NCI-H510A treated with DMSO at 0.1 percent for 48 hours (cell line): ENCODE measurements around the gene ALDOA.
"Not testable (repeated sequence)": the region's sequence is repeated elsewhere in the genome, so short reads cannot be mapped to it uniquely, and the experiment has no call there.

ENCODE experiments used
- DNase-seq: peaks from one replicate; lab custom pipeline; 2025; lab: John Stamatoyannopoulos, UW

The ALDOA gene

DNA sequence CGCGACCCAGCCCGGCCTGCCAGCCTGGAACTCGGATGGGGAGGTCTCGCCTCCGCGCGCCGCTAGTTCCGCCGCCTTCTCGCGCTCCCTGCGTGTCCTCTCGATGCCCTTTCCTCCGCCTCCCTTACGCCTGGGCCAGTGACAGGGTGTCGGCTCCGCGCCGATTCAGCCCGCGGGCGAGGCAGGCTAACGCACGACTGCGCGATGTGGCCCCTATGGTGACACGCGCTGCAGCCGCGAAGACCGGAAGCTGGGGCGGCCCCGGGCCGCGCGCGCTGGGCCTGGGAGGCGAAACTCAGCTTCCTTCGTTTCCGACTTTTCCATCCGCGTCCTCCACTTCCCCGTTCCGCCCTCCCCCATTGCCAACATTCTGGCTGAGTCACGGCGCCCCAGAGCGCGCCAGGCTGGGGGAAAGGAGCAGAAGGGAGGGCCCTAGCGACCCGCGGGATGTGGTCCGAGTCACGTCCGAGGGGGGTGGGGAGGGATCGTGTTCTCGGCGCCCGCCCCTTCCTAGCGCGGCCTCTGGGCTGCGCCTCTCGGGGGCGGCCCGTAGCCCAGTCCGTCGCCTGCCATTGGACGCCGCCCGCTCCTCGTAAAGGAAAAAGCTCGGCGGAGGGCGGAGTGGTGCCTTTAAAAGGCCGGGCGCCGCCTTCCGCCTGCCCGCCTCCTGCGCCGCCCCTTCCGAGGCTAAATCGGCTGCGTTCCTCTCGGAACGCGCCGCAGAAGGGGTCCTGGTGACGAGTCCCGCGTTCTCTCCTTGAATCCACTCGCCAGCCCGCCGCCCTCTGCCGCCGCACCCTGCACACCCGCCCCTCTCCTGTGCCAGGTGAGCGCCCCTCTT, at the start of gene ALDOA:
Gene ALDOA, plus strand, starts transcription at position 659 of the 841 bp plus-strand sequence. CDS start 1,138 bp downstream, outside the sequence.
- peak; percentile 98 for DNase-seq

DNA sequence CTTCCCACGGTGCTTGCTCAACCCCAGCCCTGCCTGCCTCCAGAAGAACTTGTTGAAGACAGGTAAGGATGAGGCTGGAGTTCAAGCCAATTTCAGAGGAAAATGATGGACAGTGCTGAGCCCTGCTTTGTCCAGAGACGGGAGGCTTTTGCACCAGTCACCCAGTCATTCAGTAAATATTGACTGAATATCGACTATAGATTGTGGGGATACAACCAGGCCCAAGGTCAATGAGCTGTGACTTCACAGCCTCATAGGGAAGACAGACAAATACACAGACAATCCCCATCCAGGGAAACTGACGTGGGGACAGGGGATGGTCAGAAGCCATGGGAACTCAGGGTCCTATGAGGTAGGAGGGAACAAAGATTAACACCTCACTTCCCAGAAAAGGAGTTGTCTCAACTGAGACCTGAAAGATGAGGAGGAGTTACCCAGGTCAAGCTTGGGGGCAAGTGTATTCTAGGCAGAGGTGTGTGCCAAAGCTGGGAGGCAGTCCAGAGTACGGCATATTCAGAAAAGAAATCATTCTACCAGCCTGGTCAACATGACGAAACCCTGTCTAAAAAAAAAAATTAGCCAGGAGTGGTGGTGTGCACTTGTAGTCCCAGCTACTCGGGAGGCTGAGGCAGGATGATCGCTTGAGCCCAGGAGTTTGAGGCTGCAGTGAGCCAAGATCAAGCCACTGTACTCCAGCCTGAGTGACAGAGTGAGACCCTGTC, 48.8 kb upstream of the ALDOA start:
- DNase-seq: no peak

DNA sequence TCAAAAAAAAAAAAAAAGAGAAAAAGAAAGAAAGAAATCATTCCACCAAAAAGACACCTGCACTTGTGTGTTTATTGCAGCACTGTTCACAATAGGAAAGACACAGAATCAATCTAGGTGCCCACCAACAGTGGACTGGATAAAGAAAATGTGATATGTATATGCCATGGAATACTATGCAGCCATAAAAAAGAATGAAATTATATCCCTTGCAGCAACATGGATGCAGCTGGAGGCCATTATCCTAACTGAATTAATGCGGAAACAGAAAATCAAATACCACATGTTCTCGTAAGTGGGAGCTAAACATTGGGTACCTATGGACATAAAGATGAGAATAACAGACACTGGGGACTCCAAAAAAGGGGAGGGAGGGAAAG, 48.3 kb upstream of the ALDOA start:
- no peak for DNase-seq

DNA sequence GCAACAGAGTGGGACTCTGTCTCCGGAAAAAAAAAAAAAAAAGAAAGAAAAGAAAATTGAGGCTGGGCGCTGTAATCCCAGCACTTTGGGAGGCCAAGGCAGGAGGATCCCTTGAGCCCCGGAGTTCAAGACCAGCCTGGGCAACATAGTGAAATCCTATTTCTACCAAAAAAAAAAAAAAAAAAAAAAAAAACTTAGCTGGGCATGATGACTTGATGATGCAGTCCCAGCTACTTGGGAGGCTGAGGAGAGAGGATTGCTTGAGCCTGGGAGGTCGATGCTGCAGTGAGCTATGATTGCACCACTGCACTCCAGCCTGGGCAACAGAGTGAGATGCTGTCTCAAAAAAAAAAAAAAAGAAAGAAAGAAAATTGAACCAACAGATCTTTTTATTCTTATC, 47.6 kb upstream of the ALDOA start:
- DNase-seq: not testable (repeated sequence)

DNA sequence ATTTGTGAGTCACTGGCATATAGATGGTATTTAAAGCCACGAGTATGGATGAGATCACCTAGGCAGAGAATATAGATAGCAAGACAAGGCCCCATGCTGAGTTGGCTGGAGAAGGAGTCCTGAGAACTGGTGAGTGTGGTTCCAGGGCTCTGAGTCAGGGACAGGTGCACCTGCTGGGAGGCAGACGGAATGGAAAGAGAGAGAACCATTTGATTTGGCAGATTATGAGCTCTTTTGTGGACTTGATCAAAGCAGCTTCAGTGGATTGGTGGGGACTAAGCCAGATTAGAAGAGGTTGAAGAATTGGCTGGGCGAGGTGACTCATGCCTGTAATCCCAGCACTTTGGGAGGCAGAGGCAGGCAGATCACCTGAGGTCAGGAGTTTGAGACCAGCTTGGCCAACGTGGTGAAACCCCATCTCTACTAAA, 46.8 kb upstream of the ALDOA start:
- DNase-seq: no peak

DNA sequence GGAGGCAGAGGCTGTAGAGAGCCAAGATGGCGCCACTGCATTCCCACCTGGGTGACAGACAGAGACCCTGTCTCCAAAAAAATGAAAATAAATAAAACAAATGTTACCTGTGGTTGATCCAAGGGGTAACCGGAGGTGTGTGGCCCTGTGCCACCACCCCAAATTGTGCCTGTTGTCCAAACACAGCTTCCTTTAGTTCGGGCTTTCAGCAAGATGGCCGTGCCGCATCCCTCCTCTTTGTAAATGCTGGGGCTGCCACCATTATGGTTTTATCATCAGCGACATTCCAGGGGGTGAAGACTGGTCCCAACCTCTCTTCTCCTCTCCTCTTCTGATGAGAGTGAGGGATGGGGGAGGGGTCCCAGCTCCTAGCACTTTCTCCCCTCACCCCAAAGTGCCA, 42.7 kb upstream of the ALDOA start, which contains the start of gene C16orf92:
Gene C16orf92, plus strand, starts transcription at position 312 of the 400 bp plus-strand sequence. CDS start 143 bp downstream, outside the sequence.
- no peak for DNase-seq

DNA sequence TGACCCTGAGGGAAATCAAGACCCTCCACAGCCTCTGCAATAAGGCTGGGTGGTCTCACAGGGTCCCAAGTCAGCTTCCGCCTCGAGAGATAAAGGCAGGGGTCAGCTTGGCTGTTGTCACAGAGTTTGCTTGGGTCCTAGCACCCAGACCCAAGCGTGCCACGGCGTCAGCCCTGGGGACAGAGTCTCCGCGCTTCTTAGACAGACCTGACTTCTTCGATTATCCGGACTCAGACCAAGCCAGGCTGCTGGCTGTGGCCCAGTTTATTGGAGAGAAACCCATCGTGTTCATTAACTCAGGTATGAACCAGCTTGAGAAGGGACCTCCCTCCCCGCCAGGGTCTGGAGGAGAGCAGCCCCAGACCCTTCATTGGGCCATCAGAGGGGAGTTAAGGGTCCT, 42.0 kb upstream of the ALDOA start:
- DNase-seq: no peak

DNA sequence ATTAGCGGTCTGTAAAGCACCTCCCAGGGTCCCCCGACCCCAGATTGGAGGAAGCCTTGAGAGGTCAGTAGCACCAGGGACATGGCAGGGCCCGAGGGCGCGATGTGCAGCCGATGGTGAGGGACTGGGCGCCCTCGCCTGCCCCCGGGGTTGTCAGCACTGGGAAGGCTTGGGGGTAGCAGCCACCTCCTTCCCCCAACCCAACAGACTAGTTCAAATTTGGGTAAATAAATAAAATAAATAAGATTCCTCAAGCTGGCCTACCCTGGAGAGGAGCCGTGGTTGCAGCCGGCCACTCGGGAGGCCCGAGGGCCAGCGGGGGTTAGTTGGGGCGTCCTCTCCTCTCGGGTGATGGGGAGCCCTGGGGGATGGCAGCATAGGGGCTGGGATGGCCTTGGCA, 41.1 kb upstream of the ALDOA start:
- no peak for DNase-seq

DNA sequence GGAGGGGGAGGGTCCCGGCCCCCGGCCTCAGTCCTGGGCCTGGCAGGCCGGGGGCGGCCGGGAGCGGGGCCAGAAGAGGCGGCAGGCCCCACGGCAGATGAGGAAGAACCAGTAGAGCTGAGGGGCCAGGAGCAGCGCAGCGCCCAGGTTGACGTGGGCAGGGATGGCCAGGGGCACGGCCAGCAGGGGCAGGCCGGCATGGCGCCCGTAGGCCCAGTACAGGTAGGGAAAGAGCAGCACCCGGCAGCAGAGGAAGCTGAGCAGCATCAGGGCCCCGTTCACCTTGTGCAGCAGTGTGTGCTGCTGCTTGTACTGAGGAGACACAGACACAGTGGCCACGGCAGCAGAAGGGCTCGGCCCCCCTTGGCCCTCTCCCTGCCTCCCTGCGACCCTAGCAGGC, 40.4 kb upstream of the ALDOA start:
- no peak for DNase-seq

DNA sequence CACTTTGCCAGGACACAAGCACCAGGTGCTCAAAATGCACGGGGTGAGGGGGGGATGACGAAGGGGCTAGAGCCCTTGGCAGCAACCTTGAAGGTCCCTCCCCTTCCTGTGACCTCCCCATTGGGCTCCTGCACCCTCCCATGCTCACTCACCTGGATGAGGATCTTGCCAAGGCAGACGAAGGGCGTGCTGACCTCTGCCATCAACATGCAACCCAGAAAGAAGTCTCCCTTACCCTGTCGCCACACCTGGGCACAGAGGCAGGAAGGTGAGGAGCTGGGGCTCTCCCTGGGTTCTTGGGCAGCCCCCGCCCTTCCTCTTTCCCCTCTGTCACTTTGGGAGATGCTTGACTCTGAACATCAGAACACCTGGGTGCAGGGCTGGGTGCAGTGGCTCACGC, 40.0 kb upstream of the ALDOA start:
- DNase-seq: no peak

DNA sequence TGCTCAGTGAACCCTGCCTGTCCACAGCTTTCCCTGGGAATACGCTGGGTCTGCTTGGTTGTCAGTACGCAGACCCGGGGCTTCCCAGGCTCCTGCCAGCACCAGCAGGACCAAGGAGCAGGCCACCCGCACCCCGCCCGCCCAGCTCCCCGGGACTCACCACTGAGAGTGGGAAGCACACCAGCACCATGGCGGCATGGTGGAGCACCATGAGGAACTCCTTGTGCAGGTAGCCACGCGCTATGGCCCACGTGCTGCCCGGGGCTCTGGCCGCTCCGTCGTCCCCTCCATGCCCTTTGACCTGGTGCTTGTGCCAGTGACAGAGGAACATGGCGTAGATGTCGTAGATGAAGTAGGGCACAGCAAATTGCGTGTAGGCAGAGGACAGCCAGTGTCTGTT, 39.1 kb upstream of the ALDOA start:
- DNase-seq: no peak

DNA sequence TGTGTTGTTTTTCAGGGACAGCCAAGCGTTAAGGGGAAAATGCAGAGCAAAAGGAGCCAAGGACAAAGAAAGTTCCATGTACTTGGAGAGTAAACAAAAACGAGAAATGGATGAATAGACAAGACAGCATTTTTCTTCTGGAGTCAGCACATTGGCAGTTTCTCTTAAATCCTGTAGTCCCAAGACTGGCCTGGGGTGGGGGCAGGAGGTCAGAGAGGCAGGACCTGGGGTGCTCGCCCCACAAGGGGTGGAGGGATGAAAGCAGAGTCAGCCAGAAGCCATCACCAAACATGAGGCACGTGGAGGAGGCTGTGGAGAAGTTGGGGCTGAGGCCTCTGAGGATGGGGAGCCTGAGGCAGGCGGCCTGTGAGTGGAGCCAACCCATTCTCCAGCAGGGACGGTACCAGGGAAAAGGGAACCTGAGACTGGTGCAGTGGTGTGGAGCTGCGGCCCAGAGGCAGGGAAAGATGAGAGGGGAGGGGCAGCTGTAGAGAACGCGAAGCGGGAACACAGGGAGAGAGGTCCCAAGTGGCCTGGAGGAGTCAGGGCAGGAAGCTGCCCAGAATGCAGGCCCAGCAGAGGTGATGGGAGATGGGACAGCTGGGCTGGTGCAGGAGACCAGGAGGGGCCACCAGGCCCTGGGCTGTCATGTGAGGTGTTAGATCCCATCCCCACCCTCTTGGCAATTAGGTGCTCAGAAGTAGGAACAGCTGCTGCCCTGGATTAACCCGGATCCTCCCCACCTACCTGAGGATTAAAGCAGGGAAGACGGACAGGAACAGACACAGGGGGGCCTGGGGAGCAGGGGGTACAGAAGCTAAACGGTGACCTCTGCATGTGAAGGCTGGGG, 37.7 kb upstream of the ALDOA start:
- peak; percentile 43 for DNase-seq

DNA sequence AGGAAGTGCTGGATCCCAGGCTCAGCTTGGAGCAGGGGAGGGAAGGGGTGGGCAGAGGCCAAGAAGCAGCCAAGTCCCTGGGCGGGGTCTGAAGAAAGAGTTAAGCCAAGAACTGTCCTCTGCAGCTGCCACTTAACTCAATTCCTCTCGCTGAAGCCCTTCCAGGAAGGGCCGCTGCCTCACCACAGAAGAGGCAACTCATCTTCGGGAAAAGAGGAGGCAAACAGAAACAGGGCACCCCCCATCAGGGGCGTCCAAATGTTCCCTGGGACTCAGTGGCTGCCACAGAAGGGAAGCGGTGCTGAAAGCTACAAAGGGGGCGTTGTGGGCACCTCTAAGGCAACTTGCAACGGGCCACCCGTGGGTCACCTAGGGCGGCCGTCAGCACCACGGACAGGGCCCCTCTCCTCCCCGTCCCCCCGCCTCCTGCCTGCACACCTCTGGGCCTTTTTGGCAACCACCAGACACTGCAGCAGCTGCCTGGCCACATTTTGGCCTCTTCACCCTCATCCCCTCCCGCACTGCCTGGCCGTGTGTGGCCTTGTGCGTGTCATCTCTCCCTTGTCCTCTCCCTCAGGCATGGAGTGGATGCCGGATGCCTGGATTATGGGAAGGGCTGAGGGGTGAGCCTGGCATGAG, 37.0 kb upstream of the ALDOA start:
- no peak for DNase-seq

DNA sequence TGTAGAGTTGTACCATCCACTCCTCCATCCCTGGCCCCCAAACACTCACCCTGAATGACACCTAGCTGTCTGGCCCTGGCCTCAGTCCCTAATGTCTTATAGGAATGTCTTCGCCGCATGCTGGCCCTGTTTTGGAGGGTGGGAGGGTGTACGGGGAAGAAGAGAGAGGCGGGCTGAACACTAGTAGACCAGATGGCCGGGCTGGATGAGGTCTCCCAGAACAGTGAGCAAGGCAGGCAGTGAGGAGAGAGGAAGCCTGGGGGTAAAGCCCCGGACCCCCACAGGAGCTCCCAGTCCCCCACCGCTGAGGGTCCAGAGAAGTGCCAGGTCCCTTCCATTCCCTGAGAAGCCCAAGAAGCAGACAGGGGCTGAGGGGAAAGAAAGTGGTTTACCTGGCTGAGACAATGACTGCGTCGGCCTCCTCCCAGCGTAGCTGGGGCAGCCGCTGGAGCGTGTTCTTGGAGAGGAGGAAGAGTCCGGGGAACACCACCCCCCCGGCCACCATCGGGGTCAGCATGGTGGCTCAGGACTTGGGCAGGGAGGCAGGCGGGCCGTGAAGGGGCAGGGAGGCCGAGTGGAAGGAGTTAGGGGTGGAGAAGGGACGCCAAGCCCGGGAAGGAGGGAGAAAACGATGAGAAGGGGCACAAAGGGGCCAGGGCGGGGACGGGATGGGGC, 35.4 kb upstream of the ALDOA start:
- peak; percentile 38 for DNase-seq

DNA sequence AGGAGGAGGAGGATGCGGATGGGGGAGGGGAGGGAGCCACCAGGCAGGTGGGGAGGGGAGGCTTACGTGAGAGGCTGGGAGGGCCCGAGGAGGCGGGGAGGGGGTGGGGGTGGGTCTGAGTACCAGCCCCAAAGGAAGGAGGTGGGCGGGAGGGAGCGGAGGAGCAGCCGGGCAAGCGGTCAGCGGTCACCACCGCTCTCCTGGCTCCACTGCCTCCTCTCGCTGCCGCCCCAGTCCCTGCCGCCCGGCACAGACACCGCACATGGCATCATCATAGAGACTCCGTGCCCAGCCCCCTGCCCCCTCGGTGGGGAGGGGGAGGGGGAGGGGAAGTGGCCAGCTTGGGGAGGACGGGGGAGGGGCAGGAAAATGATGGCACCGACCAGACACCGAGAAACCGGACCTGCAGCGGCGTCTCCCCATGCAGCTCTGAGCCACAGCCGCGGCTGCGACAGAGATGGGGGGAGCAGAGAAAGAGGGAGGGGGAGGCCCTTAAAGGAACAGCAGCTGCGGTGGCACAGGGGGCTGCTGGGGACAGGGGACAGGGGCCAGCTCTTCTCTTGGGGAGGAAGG, 34.6 kb upstream of the ALDOA start, which contains the start of gene TLCD3B:
Gene TLCD3B, minus strand, starts transcription at position 431 of the 573 bp plus-strand sequence. CDS start 744 bp downstream, outside the sequence.
- peak; percentile 71 for DNase-seq

DNA sequence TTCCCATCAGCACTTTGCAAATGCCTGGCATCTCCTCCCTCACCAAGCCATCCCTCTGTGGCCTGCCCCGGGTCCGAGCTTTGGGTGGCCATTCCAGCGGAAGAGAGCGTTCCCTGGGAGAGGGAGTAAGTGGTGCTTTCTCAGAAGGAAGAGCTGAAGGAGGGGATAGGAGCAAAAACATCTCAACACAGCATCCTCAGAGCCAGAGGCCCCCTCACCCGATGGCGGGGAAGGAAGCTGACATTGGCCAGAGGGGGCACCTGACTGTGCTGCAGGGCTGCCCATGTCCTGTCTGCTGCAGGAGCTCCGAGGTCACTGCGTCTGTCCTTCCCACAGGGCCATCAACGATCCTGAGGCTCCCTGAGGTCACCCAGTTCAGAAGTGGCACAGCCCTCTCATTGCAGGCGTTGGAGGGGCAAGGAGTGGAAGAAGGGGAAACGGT, 34.1 kb upstream of the ALDOA start:
- no peak for DNase-seq

DNA sequence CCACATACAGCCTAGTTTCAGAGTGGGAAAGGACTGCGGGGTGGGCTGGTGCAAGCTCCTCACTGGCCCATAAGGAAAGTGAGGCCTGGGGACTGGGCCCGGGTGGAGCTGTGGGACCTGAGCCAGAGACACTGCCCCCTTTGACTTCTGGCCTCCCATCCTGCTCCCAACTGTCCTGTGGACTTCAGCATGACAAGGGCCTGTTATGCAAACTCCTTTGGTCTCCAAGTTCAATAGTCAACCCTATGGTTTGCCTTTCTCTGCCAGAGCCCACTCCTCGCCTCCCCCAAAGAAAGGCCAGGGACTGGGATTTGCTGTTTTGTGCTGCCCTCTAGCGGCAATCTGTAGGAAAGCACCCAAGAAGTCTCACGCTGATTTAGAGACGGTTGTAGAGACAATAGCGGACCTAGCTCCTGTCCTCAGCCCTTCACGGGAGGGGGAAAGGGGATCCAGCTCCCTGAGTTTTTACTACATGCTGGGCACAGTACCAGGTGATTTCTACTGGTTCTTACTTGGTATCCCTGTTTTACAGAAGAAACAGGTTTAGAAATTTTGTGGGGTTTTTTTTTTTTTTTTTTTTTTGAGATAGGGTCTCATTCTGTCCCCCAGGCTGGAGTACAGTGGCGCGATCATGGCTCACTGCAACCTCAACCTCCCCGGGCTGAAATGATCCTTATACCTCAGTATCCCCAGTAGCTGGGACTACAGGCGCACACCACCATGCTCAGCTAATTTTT, 33.3 kb upstream of the ALDOA start:
- DNase-seq: peak; percentile 86

DNA sequence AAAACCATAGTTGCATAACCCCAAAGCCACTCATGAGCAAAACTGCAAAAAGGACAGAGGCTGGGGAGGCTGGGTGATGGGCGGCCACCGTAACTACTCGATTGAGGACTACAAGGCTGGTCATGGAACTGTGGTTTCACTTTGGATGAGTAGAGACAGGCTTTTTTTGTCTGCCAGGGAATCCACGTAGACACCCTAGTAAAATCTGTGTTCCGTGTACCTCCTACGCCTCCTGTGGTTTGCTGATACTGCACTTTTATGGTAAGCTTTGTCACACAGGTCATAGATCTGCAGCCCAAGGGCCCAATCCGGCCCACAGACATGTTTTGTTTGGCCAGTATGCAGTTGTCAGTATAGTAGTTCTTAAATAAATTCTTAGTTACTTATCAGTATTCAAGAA, 32.3 kb upstream of the ALDOA start:
- DNase-seq: no peak

DNA sequence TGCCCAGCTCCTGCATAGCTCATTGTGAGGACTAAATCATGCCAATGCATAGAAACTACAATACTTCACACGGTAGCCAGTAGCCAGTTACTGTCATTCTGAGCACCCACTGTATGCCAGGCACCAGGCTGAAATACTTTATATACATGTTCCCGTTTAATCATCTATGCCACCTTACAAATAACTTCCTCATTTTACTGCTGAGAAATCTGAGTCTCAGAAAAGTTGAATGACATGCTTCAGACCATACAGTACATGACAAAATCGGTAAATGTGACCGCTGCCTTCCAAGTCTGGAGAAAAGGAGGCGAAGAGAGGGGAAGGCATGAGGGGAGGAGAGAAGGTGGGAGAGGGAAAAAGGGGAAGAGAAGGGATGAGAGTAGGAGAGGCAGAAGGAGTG, 25.3 kb upstream of the ALDOA start:
- no peak for DNase-seq

DNA sequence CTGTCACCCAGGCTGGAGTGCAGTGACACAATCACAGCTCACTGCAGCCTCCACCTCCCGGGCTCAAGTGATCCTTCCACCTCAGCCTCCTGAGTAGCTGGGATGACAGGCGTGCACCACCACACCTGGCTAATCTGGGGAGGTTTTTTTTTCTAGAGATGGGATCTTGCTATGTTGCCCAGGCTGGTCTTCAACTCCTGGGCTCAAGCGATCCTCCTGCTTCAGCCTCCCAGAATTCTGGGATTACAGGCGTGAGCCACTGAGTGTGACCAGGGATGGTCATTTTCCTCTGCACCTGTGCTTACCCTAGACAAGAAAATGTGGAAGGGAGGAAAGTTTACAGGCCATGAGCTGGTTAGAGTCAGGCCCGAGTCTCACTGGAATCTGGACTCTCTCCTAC, 24.9 kb upstream of the ALDOA start:
- not testable (repeated sequence) for DNase-seq
